ENCODE results near the gene ENTHD1. TPM values are rescaled to one million over a fixed set of nuclear protein-coding genes. Genes with fewer than 3 reads are reported as not detected.

The ENTHD1 gene
- total RNA-seq, 2 experiments from 2014 or later = 0.34 TPM

DNA sequence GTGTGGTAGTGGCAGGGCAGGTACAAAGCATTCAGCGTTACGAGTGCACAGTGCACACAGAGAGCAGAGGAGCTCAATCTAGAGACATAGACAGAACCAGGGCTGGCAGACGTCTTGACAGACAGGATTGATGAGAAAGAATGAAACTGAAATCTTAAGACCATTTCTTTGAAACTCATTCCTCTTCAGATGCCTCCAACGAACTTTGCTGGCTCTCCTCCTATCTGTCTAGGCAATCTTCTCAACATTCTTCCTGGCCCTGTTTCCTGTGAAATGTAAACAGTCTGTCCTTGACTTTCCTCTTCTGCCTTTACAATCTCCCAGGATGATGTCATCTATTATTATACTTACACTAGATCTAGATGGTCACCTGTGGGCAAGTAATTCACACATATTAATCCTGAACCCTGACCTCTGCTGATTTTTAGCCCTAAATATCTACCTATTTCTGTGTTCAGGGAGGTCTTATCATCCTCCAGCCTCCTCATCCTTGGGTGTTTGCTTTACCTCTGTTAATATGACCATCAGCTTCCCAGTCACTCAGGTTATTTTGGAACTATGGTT is 119.5 kb downstream of the ENTHD1 start:
- peak overlapping the region; percentile 35 for H3K27ac Mint-ChIP-seq

GRCh38 chr22:39773503-39773902 is 120.1 kb downstream of the ENTHD1 start:
- no peak for TF ChIP-seq CTCF (IDR thresholded peaks at IDR 0.05)
- H3K9me3 Mint-ChIP-seq = peaks cover 5% of the 10 kb centered on the region
- ChIA-PET CTCF (interaction anchor here (0.8 to 1.4 kb wide), 6 partner anchors 24 to 251 kb away, joined by 3 to 6 read pairs (median 4); no protein-coding TSS in a partner anchor), POLR2A (interaction anchor here (0.6 to 0.8 kb wide), 3 partner anchors 145 to 270 kb away, joined by 3 read pairs; no protein-coding TSS in a partner anchor)
- H3K27ac Mint-ChIP-seq = peak overlapping the region; percentile 35
- no peaks in the 10 kb centered on the region for H3K36me3 Mint-ChIP-seq (ENCODE audit: low read depth)
- H3K4me1 Mint-ChIP-seq (ENCODE audit: low read depth) = peaks cover 17% of the 10 kb centered on the region
- H3K4me3 Mint-ChIP-seq = no peak overlapping the region
- no peak for DNase-seq
- no peak for ATAC-seq
- intact Hi-C loops (cut with micrococcal nuclease) = no loop called here
- H3K27me3 Mint-ChIP-seq = no peaks in the 10 kb centered on the region

More for the DNA sequence above, 119.5 kb downstream of the ENTHD1 start:
- peak overlapping the region; percentile 6 for H3K4me3 Mint-ChIP-seq
- intact Hi-C loops (cut with micrococcal nuclease) = no loop called here
- H3K27me3 Mint-ChIP-seq = no peaks in the 10 kb centered on the region
- H3K36me3 Mint-ChIP-seq (ENCODE audit: low read depth) = no peaks in the 10 kb centered on the region
- ChIA-PET POLR2A (interaction anchor here (0.6 to 0.8 kb wide), 3 partner anchors 144 to 270 kb away, joined by 3 read pairs; no protein-coding TSS in a partner anchor), CTCF (interaction anchor here (1.2 to 1.4 kb wide), 4 partner anchors 25 to 245 kb away, joined by 3 to 4 read pairs (median 3); no protein-coding TSS in a partner anchor)
- ATAC-seq = peak; percentile 97
- peaks cover 5% of the 10 kb centered on the region for H3K9me3 Mint-ChIP-seq
- TF ChIP-seq CTCF (IDR thresholded peaks at IDR 0.05) = no peak
- peaks cover 17% of the 10 kb centered on the region for H3K4me1 Mint-ChIP-seq (ENCODE audit: low read depth)
- DNase-seq = peak; percentile 57

- POLR2A ChIA-PET = no interaction called here
- ATAC-seq (no peak), DNase-seq (no peak)
- Mint-ChIP-seq H3K4me1 (ENCODE audit: low read depth) (peaks cover 17% of the 10 kb centered on the region), H3K4me3 (no peak overlapping the region), H3K9me3 (peaks cover 5% of the 10 kb centered on the region), H3K27me3 (no peaks in the 10 kb centered on the region), H3K36me3 (ENCODE audit: low read depth) (no peaks in the 10 kb centered on the region), H3K27ac (no peak overlapping the region)
- TF ChIP-seq CTCF (IDR thresholded peaks at IDR 0.05) = no peak
- CTCF ChIA-PET = no interaction called here
- intact Hi-C loops (cut with micrococcal nuclease) = no loop called here
Measured at GRCh38 chr22:39771486-39771885, 122.1 kb downstream of the ENTHD1 start.

- Mint-ChIP-seq H3K27me3 (no peaks in the 10 kb centered on the region), H3K4me3 (no peak overlapping the region), H3K9me3 (no peaks in the 10 kb centered on the region), H3K4me1 (ENCODE audit: low read depth) (no peaks in the 10 kb centered on the region), H3K27ac (no peak overlapping the region), H3K36me3 (ENCODE audit: low read depth) (no peaks in the 10 kb centered on the region)
- no peak for ATAC-seq
- no peak for TF ChIP-seq CTCF (IDR thresholded peaks at IDR 0.05)
- no peak for DNase-seq
- intact Hi-C loops (cut with micrococcal nuclease) = no loop called here
- CTCF ChIA-PET = interaction anchor here (0.9 to 2.1 kb wide), 4 partner anchors 10 to 231 kb away, joined by 3 to 5 read pairs (median 3); no protein-coding TSS in a partner anchor
- POLR2A ChIA-PET = no interaction called here
Measured at GRCh38 chr22:39765661-39766060, 127.9 kb downstream of the ENTHD1 start.

DNA sequence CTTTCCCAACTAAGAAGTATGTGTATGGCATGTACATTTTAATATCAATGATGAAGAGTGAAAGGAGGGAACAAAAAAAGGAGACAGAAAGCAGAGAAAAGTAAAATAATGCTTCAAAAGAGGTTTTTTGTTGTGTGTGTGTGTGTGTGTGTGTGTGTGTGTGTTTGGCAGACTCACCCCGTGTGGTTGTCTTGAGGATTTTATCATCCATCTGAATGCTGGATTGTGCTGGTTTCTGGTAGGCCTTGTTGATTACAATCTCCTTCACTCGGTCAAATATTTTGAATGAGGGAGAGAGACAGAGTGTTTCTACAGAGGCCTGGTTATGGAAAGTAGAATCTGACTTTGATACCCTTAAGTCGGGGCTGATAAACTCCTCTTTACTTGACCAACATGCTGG is 128.5 kb downstream of the ENTHD1 start:
- ChIA-PET CTCF (interaction anchor here (0.9 to 2.1 kb wide), 4 partner anchors 11 to 230 kb away, joined by 3 to 5 read pairs (median 3); no protein-coding TSS in a partner anchor), POLR2A (no interaction called here)
- no peak for TF ChIP-seq CTCF (IDR thresholded peaks at IDR 0.05)
- Mint-ChIP-seq H3K27me3 (no peaks in the 10 kb centered on the region), H3K4me1 (ENCODE audit: low read depth) (no peaks in the 10 kb centered on the region), H3K4me3 (no peak overlapping the region), H3K9me3 (no peaks in the 10 kb centered on the region), H3K27ac (no peak overlapping the region), H3K36me3 (ENCODE audit: low read depth) (no peaks in the 10 kb centered on the region)
- intact Hi-C loops (cut with micrococcal nuclease) = no loop called here
- ATAC-seq (no peak), DNase-seq (no peak)
